K562 (cell line): ENCODE measurements around the gene TRMT112. TPM values are rescaled to one million over a fixed set of nuclear protein-coding genes. Genes with fewer than 3 reads are reported as not detected.

ENCODE experiments used
- HDAC3 ChIP-seq: fragments of 450-650 bp; IDR thresholded peaks from 2 replicates; pipeline ENCODE4 v1.6.1; 2018; ENCODE audit warnings: borderline replicate concordance, mild to moderate bottlenecking, moderate library complexity; ENCODE audit not compliant: partially characterized antibody
- KDM1A ChIP-seq, 2 experiments: fragments of 450-650 bp; IDR thresholded peaks; 2 replicates each; pipeline ENCODE4 v1.6.1; 2016; ENCODE audit warnings: mild to moderate bottlenecking in 2 of 2
- NEUROD1 ChIP-seq: fragments of 150-350 bp; IDR thresholded peaks from 2 replicates; pipeline ENCODE4 v1.6.1; 2014; ENCODE audit warnings: borderline replicate concordance, low read length, low read depth; ENCODE audit not compliant: partially characterized antibody
- RBM25 ChIP-seq: fragments of 200-400 bp; formaldehyde crosslinking; IDR thresholded peaks from 2 replicates; pipeline ENCODE4 v1.6.1; 2018; ENCODE audit warnings: low read length, low read depth, moderate library complexity; ENCODE audit not compliant: severe bottlenecking
- THAP12 ChIP-seq: fragments of 250-450 bp; sonication (Bioruptor Pico); IDR thresholded peaks from 2 replicates; pipeline ENCODE4 v1.9.0; 2021; ENCODE audit warnings: mild to moderate bottlenecking, inconsistent platforms
- ZBED1 ChIP-seq: IDR thresholded peaks from 2 replicates; pipeline ENCODE4 v1.6.1; 2014
- ZC3H11A ChIP-seq: IDR thresholded peaks from 2 replicates; pipeline ENCODE4 v1.6.1; 2012; ENCODE audit warnings: low read depth, low read length, improper control_type of control experiment
- ZEB2 ChIP-seq: fragments of 450-650 bp; IDR thresholded peaks from 2 replicates; pipeline ENCODE4 v1.6.1; 2016
- ZFP36 ChIP-seq: fragments of 150-350 bp; IDR thresholded peaks from 2 replicates; pipeline ENCODE4 v1.6.1; 2018; ENCODE audit warnings: low read length, low read depth; ENCODE audit not compliant: partially characterized antibody
- polyA plus RNA-seq, 8 experiments: library from polyadenylated mRNA; depleted of rRNA in 4 of 8; stranded (reverse) in 5 of 8; unstranded in 3 of 8; fragments of >200 nt; fragmentation: Nextera tagmentation in 2 of 8; fragmentation: Illumina TruSeq in 1 of 8; extraction: Ambion mirVana in 2 of 8; extraction: Trizol in 1 of 8; gene quantifications; 2 replicates each; pipeline versions ENCODE4 v1.2.1 to v1.2.3, GENCODE V29; 2011 to 2014; ENCODE audit warnings: inconsistent platforms in 1 of 8, missing spikeins in 1 of 8
- total RNA-seq, 7 experiments: library from RNA; depleted of rRNA in 6 of 7; stranded (reverse); fragments of >200 nt in 6 of 7; fragmentation: Illumina TruSeq in 2 of 7; extraction: Trizol in 2 of 7; gene quantifications; 2 replicates each; pipeline versions ENCODE4 v1.2.1 to v1.2.3, GENCODE V29; 2011 to 2021; ENCODE audit warnings: low replicate concordance in 1 of 7
- TF ChIP-seq, protein P1 (sequence below): fragments of 250-450 bp; sonication (Bioruptor Pico); IDR thresholded peaks from 2 replicates; pipeline ENCODE4 v1.5.0; 2022; ENCODE audit warnings: mild to moderate bottlenecking
- TF ChIP-seq, protein P2 (sequence below), 3 experiments: fragments of 200-800 bp in 1 of 3; fragments of 250-450 bp in 1 of 3; fragments of 450-650 bp in 1 of 3; sonication (Bioruptor Pico) in 1 of 3; sonication (Bioruptor generic) in 1 of 3; formaldehyde crosslinking in 1 of 3; IDR thresholded peaks; 2 replicates each; pipeline versions ENCODE4 v1.6.1 to v1.8.0; 2016 to 2022; ENCODE audit warnings: mild to moderate bottlenecking in 2 of 3, missing genetic modification characterization in 2 of 3, missing compliant biosample characterization in 1 of 3, moderate library complexity in 1 of 3
- TF ChIP-seq, protein P3 (sequence below): fragments of 200-800 bp; sonication (Bioruptor generic); IDR thresholded peaks from 2 replicates; pipeline ENCODE4 v1.6.1; 2017; ENCODE audit warnings: missing genetic modification characterization, missing compliant biosample characterization

The TRMT112 gene
- total and polyA plus RNA-seq, 9 of the 15 experiments (the other 6 are each of a cell fraction or from before 2014, with no cell fraction given) = 162 to 444 (median 300) TPM

DNA sequence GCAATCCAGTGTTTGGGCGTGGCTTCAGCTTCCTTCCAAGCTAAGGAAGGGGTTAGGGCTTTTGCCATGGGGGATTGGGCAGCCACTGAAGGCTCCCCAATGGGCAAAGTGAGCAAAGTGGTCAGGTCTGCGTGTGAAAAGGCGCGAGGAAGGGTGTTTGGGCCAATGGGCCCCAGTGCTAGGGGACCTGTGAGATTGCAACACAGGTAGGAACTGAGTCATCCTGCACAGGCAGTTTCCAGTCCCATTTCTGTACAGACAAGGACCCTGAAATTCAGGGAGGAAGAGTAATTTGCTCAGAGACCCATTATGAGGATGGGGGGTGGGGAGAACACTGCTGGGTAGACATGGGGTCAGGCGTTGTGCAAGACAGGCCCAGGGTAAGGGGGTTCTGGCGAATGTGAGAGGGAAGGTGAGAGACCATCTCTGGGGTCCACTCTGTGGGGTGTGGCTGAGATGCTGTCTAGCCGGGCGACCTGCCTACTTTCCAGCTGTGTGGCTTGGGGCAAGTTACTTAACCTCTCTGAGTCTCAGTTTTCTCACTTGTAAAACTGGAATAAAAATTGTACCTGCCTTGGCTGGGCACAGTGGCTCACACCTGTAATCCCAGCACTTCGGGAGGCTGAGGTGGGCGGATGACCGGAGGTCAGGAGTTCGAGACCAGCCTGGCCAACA lies 30.0 kb upstream of the TRMT112 start (continued):
- TF ChIP-seq, protein P1, sequence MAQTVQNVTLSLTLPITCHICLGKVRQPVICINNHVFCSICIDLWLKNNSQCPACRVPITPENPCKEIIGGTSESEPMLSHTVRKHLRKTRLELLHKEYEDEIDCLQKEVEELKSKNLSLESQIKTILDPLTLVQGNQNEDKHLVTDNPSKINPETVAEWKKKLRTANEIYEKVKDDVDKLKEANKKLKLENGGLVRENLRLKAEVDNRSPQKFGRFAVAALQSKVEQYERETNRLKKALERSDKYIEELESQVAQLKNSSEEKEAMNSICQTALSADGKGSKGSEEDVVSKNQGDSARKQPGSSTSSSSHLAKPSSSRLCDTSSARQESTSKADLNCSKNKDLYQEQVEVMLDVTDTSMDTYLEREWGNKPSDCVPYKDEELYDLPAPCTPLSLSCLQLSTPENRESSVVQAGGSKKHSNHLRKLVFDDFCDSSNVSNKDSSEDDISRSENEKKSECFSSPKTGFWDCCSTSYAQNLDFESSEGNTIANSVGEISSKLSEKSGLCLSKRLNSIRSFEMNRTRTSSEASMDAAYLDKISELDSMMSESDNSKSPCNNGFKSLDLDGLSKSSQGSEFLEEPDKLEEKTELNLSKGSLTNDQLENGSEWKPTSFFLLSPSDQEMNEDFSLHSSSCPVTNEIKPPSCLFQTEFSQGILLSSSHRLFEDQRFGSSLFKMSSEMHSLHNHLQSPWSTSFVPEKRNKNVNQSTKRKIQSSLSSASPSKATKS (CRISPR knock-in tag) = no peak
- TF ChIP-seq ZFP36 = peak; percentile 77
- TF ChIP-seq, protein P2, sequence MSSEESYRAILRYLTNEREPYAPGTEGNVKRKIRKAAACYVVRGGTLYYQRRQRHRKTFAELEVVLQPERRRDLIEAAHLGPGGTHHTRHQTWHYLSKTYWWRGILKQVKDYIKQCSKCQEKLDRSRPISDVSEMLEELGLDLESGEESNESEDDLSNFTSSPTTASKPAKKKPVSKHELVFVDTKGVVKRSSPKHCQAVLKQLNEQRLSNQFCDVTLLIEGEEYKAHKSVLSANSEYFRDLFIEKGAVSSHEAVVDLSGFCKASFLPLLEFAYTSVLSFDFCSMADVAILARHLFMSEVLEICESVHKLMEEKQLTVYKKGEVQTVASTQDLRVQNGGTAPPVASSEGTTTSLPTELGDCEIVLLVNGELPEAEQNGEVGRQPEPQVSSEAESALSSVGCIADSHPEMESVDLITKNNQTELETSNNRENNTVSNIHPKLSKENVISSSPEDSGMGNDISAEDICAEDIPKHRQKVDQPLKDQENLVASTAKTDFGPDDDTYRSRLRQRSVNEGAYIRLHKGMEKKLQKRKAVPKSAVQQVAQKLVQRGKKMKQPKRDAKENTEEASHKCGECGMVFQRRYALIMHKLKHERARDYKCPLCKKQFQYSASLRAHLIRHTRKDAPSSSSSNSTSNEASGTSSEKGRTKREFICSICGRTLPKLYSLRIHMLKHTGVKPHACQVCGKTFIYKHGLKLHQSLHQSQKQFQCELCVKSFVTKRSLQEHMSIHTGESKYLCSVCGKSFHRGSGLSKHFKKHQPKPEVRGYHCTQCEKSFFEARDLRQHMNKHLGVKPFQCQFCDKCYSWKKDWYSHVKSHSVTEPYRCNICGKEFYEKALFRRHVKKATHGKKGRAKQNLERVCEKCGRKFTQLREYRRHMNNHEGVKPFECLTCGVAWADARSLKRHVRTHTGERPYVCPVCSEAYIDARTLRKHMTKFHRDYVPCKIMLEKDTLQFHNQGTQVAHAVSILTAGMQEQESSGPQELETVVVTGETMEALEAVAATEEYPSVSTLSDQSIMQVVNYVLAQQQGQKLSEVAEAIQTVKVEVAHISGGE (CRISPR knock-in tag; IDR thresholded peaks at IDR 0.05) = no peak
- peak; percentile 84 for TF ChIP-seq RBM25
- TF ChIP-seq NEUROD1 = no peak
- TF ChIP-seq ZBED1 = no peak
- TF ChIP-seq THAP12 (CRISPR knock-in tag) = no peak
- TF ChIP-seq ZEB2 = no peak
- TF ChIP-seq, protein P3, sequence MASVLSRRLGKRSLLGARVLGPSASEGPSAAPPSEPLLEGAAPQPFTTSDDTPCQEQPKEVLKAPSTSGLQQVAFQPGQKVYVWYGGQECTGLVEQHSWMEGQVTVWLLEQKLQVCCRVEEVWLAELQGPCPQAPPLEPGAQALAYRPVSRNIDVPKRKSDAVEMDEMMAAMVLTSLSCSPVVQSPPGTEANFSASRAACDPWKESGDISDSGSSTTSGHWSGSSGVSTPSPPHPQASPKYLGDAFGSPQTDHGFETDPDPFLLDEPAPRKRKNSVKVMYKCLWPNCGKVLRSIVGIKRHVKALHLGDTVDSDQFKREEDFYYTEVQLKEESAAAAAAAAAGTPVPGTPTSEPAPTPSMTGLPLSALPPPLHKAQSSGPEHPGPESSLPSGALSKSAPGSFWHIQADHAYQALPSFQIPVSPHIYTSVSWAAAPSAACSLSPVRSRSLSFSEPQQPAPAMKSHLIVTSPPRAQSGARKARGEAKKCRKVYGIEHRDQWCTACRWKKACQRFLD (CRISPR knock-in tag) = no peak
- peak; percentile 49 to 63; a peak in 2 of 4 replicates for TF ChIP-seq KDM1A (IDR thresholded peaks at IDR 0.05)
- TF ChIP-seq HDAC3 = no peak
- no peak for TF ChIP-seq ZC3H11A
